Omental fat pad (tissue), 4 donors: ENCODE data around the gene EP400. TPM values are rescaled to one million over a fixed set of nuclear protein-coding genes. Genes with fewer than 3 reads are reported as not detected.

Experiments used
- ATAC-seq: fragments of 150-250 bp; one replicate; pipeline ENCODE4 v1.9.1; 2016; ENCODE audit warnings: mild to moderate bottlenecking, moderate library complexity; ENCODE audit not compliant: low FRiP score
- DNase-seq: peaks from one replicate; pipeline ENCODE4 v3.0.0-alpha.2; 2019; ENCODE audit warnings: low spot score
- total RNA-seq, 4 donors: library from RNA; depleted of rRNA; stranded (reverse); fragments of >200 nt; gene quantifications; one replicate each; pipeline ENCODE4 v1.1.0, GENCODE V29; 2016
- TF ChIP-seq, protein P1 (sequence below), 3 donors: fragments of 450-650 bp; IDR thresholded peaks; one replicate each; pipeline ENCODE4 v1.5.1; 2016 to 2017; ENCODE audit warnings: antibody characterized with exemption in 3 of 3, mild to moderate bottlenecking in 3 of 3, moderate library complexity in 2 of 3

EP400 gene
- total RNA-seq, 4 donors from 2014 or later, result 16.1 to 34.2 (median 24.7) TPM

DNA sequence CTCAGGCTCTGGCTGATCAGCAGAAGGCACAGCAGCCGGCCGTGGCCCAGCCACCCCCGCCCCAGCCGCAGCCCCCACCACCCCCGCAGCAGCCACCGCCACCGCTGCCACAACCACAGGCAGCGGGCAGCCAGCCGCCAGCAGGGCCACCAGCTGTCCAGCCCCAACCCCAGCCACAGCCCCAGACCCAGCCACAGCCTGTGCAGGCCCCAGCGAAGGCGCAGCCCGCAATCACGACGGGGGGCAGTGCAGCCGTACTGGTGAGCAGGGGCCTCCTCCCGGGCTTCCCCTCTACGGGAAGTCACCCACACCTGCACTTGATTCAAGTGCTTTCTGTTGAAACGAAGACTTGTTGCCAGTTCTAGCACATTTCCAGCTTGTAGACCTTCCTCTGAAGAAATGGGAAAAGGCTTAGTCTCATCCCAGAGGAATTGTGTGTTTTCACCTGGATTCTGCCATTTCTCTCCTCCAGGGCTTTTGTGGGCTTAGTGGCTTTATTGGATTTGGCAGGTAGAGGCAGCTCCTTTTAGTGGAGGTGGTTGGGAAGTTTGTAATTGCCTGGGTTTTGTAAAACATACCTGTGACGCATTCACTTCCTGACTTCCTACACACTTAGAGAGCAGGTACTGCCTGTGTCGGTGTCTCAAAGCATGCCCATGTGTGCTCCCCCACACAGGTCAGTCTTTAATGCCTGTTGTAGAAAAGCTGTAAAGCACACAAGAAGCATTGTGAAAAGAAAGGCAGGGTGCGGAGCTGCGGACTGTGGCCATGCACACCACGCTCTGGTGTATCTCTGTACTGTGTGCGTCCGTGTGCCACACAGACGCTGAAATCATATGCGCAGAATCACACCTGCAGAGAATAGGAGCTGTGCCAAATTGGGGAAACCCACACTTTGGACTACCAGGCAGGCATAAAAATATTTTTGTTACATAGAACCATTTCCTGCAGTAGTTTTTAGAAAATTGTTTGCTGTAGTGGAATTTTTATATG is 103.9 kb downstream of the EP400 start:
- no peak for DNase-seq
- ATAC-seq, result no peak
- TF ChIP-seq, protein P1, sequence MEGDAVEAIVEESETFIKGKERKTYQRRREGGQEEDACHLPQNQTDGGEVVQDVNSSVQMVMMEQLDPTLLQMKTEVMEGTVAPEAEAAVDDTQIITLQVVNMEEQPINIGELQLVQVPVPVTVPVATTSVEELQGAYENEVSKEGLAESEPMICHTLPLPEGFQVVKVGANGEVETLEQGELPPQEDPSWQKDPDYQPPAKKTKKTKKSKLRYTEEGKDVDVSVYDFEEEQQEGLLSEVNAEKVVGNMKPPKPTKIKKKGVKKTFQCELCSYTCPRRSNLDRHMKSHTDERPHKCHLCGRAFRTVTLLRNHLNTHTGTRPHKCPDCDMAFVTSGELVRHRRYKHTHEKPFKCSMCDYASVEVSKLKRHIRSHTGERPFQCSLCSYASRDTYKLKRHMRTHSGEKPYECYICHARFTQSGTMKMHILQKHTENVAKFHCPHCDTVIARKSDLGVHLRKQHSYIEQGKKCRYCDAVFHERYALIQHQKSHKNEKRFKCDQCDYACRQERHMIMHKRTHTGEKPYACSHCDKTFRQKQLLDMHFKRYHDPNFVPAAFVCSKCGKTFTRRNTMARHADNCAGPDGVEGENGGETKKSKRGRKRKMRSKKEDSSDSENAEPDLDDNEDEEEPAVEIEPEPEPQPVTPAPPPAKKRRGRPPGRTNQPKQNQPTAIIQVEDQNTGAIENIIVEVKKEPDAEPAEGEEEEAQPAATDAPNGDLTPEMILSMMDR (IDR thresholded peaks at IDR 0.05), result no peak

DNA sequence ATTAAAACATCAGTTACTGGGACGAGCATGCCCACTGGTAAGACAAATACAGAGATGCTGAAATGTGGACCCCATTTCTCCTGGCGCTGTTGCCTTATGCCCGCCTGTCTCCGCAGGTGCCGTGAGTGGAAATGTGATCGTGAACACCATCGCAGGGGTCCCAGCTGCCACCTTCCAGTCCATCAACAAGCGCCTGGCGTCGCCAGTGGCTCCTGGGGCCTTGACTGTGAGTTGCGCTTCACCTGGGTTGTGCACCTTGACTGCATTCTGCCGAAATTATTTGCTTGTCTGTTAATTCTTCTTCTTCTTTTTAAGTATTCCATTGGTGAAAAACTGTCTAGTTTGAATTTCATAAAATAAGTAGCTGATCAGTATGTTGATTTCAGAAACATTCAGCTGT is 105.2 kb downstream of the EP400 start:
- TF ChIP-seq, protein P1 (IDR thresholded peaks at IDR 0.05), result no peak
- ATAC-seq (no peak), DNase-seq (no peak)

DNA sequence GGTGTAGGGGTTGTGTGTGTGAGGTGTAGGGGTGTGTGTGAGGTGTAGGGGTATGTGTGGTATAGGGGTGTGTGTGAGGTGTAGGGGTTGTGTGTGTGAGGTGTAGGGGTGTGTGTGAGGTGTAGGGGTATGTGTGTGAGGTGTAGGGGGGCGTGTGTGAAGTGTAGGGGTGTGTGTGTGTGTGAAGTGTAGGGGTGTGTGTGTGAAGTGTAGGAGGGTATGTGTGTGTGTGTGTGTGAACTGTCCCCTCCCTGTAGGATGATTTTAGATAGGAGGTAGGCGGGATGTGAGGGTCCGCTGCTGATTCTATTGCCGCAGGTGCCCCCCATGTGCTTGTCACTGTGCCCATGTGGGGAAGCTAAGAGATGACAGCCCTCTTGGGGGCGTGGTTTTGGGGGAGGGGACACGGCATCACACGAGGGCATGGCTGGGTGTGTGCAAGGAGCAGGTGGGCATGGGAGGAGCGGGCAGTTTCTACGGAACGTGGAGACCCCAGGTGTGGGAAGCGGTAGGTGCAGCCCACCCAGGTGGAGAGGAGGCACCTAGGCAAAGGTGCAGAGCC is 105.9 kb downstream of the EP400 start:
- ATAC-seq (no peak), DNase-seq (no peak)
- TF ChIP-seq, protein P1 (IDR thresholded peaks at IDR 0.05), result no peak

DNA sequence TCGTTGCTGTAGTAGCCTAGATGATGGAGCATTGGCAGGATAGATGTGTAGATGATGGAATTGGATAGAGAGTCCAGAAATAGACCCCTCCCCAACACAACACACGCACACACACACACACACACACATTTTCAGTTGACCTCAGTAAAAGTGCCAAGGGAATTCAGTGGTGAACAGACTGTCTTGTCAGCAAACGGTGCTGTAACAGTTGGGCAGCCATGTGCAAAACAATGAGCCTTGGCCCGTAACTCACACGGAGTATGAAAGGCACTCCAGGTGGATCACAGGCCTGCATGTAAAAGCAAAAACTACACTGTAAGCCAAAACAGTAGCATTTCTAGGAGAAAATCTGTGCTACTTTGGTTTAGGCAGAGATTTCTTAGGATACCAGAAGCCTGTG is 106.6 kb downstream of the EP400 start:
- ATAC-seq (no peak), DNase-seq (no peak)
- TF ChIP-seq, protein P1 (IDR thresholded peaks at IDR 0.05), result no peak

DNA sequence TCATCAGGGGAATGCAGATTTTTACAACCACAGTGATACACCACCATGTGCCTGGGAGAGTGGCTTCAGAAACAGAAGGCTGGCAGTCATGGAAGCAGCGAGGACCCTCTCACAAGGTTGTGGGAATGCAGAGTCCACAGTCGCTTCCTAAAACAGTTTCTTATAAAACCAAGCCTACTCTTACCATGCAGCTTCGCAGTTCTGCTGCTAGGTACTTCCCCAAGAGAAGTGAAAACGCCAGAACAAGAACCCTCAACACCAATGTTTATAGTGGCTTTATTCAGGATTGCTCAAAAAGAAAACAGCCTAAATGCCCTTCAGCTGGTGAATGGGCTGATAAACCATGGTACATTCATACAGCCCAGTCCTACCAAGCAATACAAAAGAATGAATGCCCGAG is 107.2 kb downstream of the EP400 start:
- no peak for ATAC-seq
- TF ChIP-seq, protein P1 (IDR thresholded peaks at IDR 0.05), result no peak

DNA sequence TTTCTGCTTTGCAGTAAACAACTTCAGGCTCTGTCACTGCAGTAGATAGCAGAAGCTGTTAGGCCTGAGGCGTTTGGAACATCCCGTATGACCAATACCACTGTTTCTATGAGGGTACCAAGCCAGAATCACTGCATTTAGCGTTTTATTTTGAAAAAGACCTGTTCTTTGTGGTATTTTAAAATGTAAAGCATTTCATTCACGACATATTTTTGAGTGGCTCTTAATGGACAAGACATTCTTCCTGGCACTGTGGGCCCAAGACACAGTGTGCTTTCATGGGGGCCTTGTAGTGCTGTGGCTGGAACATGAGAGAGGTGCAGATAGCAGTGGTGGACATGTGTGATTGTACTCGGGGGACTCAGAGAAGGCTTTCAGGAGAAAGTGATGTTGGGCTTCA is 107.9 kb downstream of the EP400 start:
- no peak for ATAC-seq
- TF ChIP-seq, protein P1 (IDR thresholded peaks at IDR 0.05), result no peak
- no peak for DNase-seq

More for the DNA sequence above, 107.2 kb downstream of the EP400 start:
- DNase-seq, result no peak
